DOHH2 (cell line): Measurements from ENCODE around the gene CCM2.

Source experiments
- H3F3A ChIP-seq: fragments of 200-600 bp; sonication (generic), shearing (Covaris generic); 2 replicates; pipeline ENCODE4 v1.6.0; 2016; ENCODE audit warnings: antibody characterized with exemption, mild to moderate bottlenecking; ENCODE audit not compliant: control insufficient read depth, insufficient read depth
- H3K27ac ChIP-seq: fragments of 200-600 bp; sonication (generic); 2 replicates; pipeline ENCODE4 v1.5.1; 2014; ENCODE audit warnings: low read depth, mild to moderate bottlenecking, low read length, moderate library complexity
- H3K27me3 ChIP-seq: fragments of 200-600 bp; sonication (generic); 2 replicates; pipeline ENCODE4 v1.6.1; 2014; ENCODE audit warnings: mild to moderate bottlenecking, low read length, mixed read lengths; ENCODE audit not compliant: control insufficient read depth
- H3K36me3 ChIP-seq: fragments of 200-600 bp; sonication (generic); 2 replicates; pipeline ENCODE4 v1.6.1; 2014; ENCODE audit warnings: mild to moderate bottlenecking, low read length, moderate library complexity, mixed read lengths; ENCODE audit not compliant: control insufficient read depth
- H3K4me1 ChIP-seq: fragments of 200-600 bp; sonication (generic); 2 replicates; pipeline ENCODE4 v1.6.1; 2014; ENCODE audit warnings: mild to moderate bottlenecking, low read length, mixed read lengths; ENCODE audit not compliant: control insufficient read depth
- H3K4me2 ChIP-seq: fragments of 200-600 bp; sonication (generic); 2 replicates; pipeline ENCODE4 v1.6.0; 2014; ENCODE audit warnings: mild to moderate bottlenecking, low read length, moderate library complexity
- H3K4me3 ChIP-seq: fragments of 200-600 bp; sonication (generic); 2 replicates; pipeline ENCODE4 v1.5.1; 2014; ENCODE audit warnings: mild to moderate bottlenecking, low read length, mixed read lengths
- H3K79me2 ChIP-seq: fragments of 200-600 bp; sonication (generic); 2 replicates; pipeline ENCODE4 v1.6.1; 2014; ENCODE audit warnings: mild to moderate bottlenecking, low read length, mixed read lengths; ENCODE audit not compliant: control insufficient read depth
- H3K9me2 ChIP-seq: fragments of 200-600 bp; sonication (generic); replicated peaks from 2 replicates; pipeline ENCODE4 v1.6.1; 2014; ENCODE audit warnings: mild to moderate bottlenecking, low read length, mixed read lengths; ENCODE audit not compliant: control insufficient read depth
- H3K9me3 ChIP-seq: fragments of 200-600 bp; sonication (generic); 2 replicates; pipeline ENCODE4 v1.6.1; 2014; ENCODE audit warnings: antibody characterized with exemption, low read length, mixed read lengths; ENCODE audit not compliant: control insufficient read depth, insufficient read depth
- H4K20me1 ChIP-seq: fragments of 200-600 bp; sonication (generic); 2 replicates; pipeline ENCODE4 v1.6.0; 2014; ENCODE audit warnings: low read depth, mild to moderate bottlenecking, antibody characterized with exemption, low read length, moderate library complexity; ENCODE audit not compliant: control insufficient read depth, insufficient read depth
- EZH2phosphoT487 ChIP-seq: fragments of 200-600 bp; sonication (generic); IDR thresholded peaks from 2 replicates; pipeline ENCODE4 v1.6.1; 2017; ENCODE audit warnings: borderline replicate concordance, mild to moderate bottlenecking, antibody characterized with exemption, low read length, moderate library complexity, mixed read lengths
- TF ChIP-seq, protein P1 (sequence below): fragments of 200-600 bp; sonication (generic); IDR thresholded peaks from one replicate; pipeline ENCODE4 v1.5.1; 2014; ENCODE audit warnings: antibody characterized with exemption, mild to moderate bottlenecking, low read depth, low read length; ENCODE audit not compliant: poor library complexity, severe bottlenecking

The CCM2 gene

DNA sequence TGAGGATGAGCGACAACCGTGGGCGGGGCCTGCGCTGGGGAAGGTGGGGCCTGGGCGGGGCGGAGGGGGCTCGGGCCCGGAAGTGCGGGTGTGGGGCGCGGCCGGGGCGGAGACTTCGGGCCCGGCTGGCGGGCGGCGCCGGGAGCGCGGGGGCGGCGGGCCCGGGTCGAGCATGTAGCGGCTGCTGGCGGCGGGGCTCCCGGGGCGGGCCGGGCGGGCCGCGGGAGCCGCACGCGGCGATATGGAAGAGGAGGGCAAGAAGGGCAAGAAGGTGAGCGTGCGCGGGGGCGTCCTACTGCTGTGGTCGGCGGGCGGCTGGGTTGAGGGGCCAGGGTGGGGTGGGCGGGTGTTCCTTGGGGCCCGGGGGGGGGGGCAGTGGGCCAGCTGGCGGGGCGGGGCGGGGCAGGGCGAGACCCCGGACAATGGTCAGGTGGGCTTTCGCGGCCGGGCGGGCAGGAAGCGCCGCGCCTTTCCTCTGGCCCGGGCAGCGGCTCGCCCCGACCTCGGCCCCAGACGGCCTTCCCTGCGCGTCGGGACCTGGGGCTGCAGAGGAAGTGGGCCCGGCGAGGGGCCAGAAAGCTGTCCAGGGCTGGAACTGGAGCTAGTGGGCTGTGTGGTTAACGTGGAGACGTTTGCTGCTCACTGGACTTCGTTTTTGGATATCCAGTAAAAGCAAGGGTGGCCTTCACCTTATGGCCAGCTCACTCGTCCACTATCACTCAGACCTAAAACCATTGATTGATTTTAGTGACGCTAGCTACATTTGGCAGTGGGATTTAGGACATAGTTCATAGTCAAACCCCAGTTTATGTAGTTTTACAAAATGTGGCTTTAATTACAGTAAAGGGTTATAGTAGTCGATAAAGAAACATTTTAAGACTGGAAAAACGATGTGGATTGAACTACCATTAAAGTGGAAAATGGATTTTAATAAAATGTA lies at the start of gene CCM2:
Gene CCM2, plus strand, starts transcription at position 109 of the 940 bp plus-strand sequence. Its CDS starts 133 bp downstream, at position 242.
- peaks cover 84% of the 10 kb centered on the region for H3K4me1 ChIP-seq

DNA sequence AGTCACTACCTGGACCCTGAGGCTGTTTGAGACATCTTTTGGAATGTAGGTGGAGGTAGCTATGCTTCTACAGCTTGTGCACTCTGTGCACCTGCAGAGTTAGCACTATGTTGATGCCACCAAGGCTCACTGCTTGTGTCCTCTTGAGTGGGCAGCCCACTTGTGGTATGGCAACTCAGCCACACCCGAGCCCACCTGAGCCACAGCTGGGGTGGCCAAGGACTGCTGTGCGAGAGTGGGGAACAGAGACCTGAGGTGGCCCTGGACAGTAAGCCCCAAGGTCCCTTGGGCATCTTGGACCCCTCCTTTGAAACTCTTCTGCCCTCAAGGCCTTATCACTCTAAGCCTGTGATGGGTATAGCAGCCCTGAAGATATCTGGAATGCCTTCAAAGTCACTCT lies 46.8 kb upstream of the CCM2 start:
- Histone ChIP-seq H3F3A (no peaks in the 10 kb centered on the region), H3K27ac (no peak overlapping the region), H3K4me2 (no peak overlapping the region), H3K9me3 (no peaks in the 10 kb centered on the region), H4K20me1 (no peaks in the 10 kb centered on the region), H3K36me3 (no peaks in the 10 kb centered on the region), H3K4me1 (no peaks in the 10 kb centered on the region), H3K79me2 (no peaks in the 10 kb centered on the region), H3K9me2 (no peaks in the 10 kb centered on the region), H3K4me3 (no peak overlapping the region), H3K27me3 (peaks cover 13% of the 10 kb centered on the region)
- TF ChIP-seq EZH2phosphoT487 = no peak
- TF ChIP-seq, protein P1, sequence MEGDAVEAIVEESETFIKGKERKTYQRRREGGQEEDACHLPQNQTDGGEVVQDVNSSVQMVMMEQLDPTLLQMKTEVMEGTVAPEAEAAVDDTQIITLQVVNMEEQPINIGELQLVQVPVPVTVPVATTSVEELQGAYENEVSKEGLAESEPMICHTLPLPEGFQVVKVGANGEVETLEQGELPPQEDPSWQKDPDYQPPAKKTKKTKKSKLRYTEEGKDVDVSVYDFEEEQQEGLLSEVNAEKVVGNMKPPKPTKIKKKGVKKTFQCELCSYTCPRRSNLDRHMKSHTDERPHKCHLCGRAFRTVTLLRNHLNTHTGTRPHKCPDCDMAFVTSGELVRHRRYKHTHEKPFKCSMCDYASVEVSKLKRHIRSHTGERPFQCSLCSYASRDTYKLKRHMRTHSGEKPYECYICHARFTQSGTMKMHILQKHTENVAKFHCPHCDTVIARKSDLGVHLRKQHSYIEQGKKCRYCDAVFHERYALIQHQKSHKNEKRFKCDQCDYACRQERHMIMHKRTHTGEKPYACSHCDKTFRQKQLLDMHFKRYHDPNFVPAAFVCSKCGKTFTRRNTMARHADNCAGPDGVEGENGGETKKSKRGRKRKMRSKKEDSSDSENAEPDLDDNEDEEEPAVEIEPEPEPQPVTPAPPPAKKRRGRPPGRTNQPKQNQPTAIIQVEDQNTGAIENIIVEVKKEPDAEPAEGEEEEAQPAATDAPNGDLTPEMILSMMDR = no peak

More for the DNA sequence above, at the start of gene CCM2:
- Histone ChIP-seq H3K79me2 (peaks cover 65% of the 10 kb centered on the region), H3K27me3 (no peaks in the 10 kb centered on the region), H3K4me2 (peak within 1 kb of the TSS; percentile 86), H4K20me1 (peaks cover 17% of the 10 kb centered on the region; the same call in 1 of the 2 replicates), H3K9me3 (no peaks in the 10 kb centered on the region), H3K9me2 (no peaks in the 10 kb centered on the region), H3K27ac (peak within 1 kb of the TSS; percentile 98), H3K4me3 (peak within 1 kb of the TSS; percentile 91), H3K36me3 (peaks cover 43% of the 10 kb centered on the region), H3F3A (peaks cover 50% of the 10 kb centered on the region)
- TF ChIP-seq EZH2phosphoT487 = no peak
- TF ChIP-seq, protein P1 = no peak

DNA sequence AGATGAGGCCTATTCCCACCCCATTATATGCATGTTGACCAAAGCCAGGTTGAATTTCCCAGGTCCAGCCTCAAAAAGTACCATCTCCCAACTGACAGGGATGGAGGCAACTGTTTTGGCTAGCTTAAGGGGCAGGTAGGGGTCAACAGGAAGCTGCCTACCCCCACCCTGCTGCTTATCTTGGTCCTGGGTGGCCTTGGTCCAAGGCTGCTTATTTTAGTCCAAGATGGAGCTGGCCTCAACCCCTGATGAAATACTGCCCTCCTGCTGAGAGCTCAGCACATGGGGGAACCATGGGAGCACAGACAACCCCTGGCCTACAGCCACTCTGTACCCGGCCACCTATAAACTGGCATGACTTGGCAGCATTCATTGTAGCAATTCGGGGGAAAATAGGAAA lies 44.3 kb upstream of the CCM2 start:
- peaks cover 5% of the 10 kb centered on the region for H3F3A ChIP-seq
- H3K79me2 ChIP-seq = no peaks in the 10 kb centered on the region
- no peak overlapping the region for H3K4me2 ChIP-seq
- peaks cover 4% of the 10 kb centered on the region for H3K27me3 ChIP-seq
- H3K9me2 ChIP-seq = no peaks in the 10 kb centered on the region
- no peaks in the 10 kb centered on the region for H3K9me3 ChIP-seq
- H4K20me1 ChIP-seq = no peaks in the 10 kb centered on the region
- H3K4me3 ChIP-seq = no peak overlapping the region
- H3K27ac ChIP-seq = no peak overlapping the region
- 0 out of 2 replicates have a peak, but pooled peaks cover 2% of the 10 kb centered on the region for H3K36me3 ChIP-seq
- TF ChIP-seq, protein P1 = no peak
- no peak for TF ChIP-seq EZH2phosphoT487
- H3K4me1 ChIP-seq = peaks cover 18% of the 10 kb centered on the region
